HG02981 (cell line): ENCODE data around the gene DCHS2.

Source experiments
- ATAC-seq: cut with Tn5 transposase; IDR thresholded peaks from one replicate; pipeline ENCODE4 v1.9.1; 2021; ENCODE audit warnings: mild to moderate bottlenecking, moderate library complexity; ENCODE audit not compliant: unreplicated experiment

The DCHS2 gene

DNA sequence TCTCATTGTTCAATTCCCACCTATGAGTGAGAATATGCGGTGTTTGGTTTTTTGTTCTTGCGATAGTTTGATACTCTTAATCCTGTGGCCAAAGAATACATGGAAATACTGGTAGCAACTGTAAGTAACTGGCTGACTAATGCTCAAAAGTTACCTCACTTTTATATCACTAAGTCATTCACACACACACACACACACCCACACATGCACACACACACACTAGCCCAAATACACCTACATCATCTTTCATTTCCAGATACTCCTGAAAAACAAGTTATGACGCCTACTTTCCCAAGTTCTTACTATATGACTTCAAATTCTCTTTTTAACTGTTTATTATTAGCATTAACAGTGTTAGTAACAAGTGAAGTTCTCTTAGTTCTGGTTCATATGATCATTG, 101.3 kb downstream of the DCHS2 start:
- no peak for ATAC-seq

DNA sequence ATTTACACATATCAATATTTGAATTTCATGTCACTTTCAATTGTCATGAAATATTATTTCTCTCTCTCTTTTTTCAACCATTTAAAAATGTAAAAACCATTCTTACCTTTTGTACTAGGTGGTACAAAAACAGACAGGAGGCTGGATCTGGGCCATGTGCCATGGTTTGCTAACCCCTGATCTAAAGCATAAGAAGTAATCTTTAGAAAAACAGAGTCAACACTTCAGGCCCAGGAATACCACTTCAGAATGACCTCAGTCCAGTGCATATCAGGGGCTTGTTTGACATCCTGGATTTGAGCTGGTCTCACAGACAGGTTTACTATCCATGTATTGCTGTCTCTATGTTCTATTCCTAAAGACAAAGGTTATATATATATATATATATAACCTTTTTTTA, 102.5 kb downstream of the DCHS2 start:
- no peak for ATAC-seq

GRCh38 chr4:154384012-154384411, 107.6 kb downstream of the DCHS2 start:
- no peak for ATAC-seq

DNA sequence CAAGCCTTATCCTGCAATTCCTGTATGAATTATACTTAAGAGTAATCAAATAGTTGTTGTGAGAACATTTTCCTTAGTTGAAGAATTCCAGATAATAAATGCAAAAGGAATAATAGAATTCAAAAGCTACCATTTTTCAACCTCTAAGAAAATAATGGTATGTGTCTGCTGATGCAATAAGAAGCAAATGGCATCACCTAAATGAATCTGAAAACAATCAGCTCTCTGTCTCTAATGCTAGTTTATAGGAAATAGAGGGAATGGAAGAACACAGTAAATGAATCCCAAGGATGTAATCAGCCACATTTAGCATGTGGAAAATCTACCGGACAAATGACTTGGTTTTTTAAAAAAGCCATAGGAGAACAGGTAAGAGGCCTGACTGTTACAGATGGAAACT, 115.1 kb downstream of the DCHS2 start:
- ATAC-seq: no peak

- ATAC-seq: peak; percentile 58
These were observed 123.5 kb downstream of the DCHS2 start for GRCh38 chr4:154368060-154368459.

DNA sequence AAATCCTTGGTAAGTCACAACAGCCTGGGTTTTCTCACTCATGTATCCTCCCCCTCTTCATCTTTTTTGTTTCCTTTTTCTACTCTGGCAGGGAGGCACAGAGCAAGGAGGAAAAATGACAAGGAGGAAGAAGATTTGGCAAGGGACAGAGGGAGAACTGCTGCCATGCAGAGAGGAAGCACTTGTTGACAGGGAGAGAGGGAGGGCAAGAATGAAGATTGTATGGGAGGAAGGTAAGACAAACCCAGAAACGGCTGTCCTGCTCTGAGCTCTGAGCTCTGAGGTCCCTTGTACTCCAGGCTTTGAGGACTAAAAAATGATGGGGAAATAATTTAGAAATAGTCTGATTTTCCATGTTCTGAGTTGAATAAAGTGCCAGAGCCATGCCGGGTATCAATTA, 123.9 kb downstream of the DCHS2 start:
- peak; percentile 24 for ATAC-seq

- no peak for ATAC-seq
These were observed 124.6 kb downstream of the DCHS2 start for GRCh38 chr4:154366956-154367355.

GRCh38 chr4:154364066-154364845, 127.3 kb downstream of the DCHS2 start:
- no peak for ATAC-seq

DNA sequence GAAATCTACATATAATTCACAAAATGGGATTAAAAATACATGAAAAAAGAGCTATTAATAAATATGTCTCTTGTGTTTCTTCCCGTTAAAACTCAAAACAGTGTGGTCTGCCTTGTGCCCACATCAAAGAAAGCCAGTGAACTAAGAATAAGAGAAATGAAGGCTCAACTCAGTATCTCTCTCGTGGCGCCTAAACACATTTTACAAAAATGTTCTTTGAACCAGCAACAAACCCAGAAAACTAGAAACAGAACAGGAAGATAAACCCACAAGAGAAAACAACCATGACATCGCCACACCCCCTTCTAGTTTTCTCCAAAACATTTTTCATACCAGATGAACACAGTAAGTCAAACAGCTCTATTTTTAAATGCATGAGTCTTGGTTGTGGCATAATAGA, 130.1 kb downstream of the DCHS2 start:
- ATAC-seq: no peak

GRCh38 chr4:154360491-154360890, 131.1 kb downstream of the DCHS2 start:
- ATAC-seq: no peak

DNA sequence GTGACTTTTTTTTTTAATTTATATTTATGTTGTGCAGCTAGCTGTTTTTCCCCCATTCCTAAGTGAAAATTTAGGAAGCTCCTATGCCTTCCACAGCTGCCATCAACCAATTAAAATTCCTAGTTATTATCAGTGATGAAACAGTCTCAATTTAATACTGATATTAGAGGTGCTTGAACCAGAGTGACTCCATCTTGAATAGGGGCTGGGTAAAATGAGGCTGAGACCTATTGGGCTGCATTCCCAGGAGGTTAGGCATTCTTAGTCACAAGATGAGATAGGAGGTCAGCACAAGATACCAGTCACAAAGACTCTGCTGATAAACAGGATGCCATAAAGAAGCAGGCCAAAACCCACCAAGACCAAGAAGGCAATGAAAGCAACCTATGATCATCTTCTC, 136.7 kb downstream of the DCHS2 start:
- ATAC-seq: no peak

DNA sequence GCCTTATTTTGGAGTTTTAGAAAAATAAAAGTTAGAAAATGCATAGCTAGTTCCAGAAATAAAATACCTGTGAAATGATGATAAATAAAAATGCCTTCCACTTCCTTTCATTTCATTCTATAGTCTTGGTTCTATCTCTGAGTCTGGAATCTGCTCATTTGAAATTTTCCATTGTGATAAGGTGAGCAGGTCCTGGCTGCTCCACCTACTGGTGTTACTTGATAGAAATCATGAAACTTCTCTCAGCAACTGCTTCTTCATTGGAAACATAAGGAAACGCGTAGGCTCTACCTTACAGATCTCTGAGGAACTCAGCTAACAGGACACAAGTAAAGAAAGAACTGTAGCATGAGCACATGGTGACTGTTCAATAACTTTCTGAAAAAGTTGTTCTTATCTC, 141.8 kb downstream of the DCHS2 start:
- ATAC-seq: peak; percentile 58

DNA sequence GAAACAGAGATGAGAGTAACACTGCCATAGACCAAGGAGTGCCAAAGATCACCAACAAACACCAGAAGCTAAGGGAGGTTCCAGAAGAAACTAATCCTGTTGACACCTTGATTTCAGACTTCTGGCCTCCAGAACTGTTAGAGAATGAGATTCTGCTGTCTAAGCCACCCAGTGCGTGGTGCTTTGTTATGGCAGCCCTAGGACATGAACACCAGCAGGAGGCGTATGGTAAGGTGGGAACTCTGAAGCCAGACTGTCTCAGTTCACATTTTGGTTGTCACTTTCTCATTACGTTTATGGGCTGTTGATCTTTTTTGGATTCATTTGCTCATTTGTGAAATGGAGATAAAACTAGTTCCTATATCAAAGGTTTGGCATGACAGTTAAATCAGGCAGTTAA, 142.9 kb downstream of the DCHS2 start:
- ATAC-seq: no peak

GRCh38 chr4:154345359-154345758, 146.2 kb downstream of the DCHS2 start:
- no peak for ATAC-seq

DNA sequence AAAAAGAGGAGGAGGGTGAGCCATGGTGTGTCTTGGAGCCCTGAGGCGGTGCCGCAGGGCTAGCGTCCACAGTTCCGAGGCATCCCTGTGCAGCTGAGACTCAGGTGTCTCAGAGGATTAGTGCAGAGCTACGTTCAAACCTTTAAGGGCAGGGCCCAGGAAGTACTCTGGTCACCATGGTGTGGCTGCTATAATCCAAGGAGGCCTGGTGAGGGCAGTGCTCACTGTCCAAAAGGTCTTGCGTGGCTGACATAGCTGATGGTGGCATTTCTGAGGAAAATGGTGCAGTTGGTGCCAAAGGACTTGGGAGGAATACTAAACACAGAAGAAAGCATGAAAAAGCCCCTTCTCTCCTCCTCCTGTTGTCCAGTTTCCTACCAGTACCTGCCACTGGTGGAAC, 146.9 kb downstream of the DCHS2 start:
- ATAC-seq: no peak

- no peak for ATAC-seq
These were observed 147.9 kb downstream of the DCHS2 start for GRCh38 chr4:154343651-154344050.

- no peak for ATAC-seq
These were observed 150.2 kb downstream of the DCHS2 start for GRCh38 chr4:154341448-154341847.

- no peak for ATAC-seq
These were observed 156.0 kb downstream of the DCHS2 start for GRCh38 chr4:154335588-154335987.

GRCh38 chr4:154332681-154333421, 158.7 kb downstream of the DCHS2 start:
- peak; percentile 84 for ATAC-seq

DNA sequence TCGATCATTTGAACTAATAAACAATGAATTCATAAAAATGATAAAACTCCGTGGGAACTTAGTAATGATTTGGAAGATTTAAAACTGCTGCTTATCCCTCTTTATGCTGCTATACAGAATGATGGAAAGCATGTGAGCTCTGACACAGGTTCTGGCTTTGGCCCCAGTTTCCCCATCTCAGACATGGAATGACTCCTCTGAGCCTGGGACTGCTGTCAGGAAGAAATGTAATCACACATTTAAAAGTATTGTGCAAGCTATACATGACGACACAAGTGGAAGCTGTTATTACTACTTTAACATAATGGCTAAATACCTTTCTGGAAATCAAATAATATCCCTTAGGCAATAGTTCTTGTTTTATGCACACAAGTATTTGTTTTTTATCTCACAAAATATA, 161.7 kb downstream of the DCHS2 start:
- no peak for ATAC-seq

DNA sequence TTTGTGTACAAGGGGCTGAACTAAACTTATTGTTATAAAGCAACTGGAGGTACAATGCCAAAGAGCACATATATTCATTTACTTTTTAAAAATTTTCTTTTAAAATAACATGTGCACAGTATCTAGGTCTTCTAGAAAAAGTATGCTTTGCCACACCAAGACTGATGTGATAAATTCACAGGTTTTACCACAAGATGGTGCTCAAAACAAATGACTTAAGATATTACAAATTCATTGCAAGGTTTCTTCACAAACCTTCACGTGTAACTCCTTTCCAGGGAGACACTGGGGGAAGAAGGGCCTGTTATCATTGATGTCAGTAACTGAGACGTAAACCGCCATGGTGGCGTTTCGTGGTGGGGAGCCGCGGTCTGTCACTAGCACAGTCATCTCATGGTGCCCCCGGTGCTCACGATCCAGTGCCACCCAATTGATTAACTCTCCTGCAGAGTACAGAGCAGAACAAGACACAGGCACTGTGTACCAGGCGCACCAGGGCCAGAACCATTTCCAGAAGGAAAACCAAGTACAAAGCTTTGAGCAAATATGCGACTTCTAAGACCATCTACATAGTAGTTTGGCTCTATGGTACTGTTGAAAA, 162.2 kb downstream of the DCHS2 start:
- no peak for ATAC-seq

GRCh38 chr4:154328030-154328429, 163.6 kb downstream of the DCHS2 start:
- ATAC-seq: no peak
